GM21360 (cell line): ENCODE measurements around the gene TAP2.

Source experiments
- ATAC-seq: cut with Tn5 transposase; IDR thresholded peaks from one replicate; pipeline ENCODE4 v1.9.1; 2021; ENCODE audit warnings: mild to moderate bottlenecking, moderate library complexity; ENCODE audit not compliant: unreplicated experiment

TAP2 gene

DNA sequence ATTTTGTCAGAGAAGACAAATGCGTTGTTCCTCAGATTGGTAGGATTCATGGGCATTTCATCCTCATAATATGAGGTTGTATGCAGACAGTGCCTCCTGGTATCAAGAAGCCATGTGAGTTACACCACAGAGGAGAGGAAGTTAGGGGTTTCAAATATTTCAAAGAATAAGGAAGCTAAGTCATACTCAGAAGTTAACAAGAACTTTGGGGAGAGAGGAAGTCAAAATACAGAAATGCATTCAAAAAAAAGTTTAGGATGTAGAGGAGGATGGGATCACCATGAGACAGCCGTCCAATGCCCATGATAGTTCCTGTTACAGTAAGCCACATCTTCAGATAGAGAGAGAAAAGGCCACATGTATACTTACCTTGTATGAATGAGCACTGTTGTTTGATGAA, 44.0 kb downstream of the TAP2 start:
- ATAC-seq: no peak

DNA sequence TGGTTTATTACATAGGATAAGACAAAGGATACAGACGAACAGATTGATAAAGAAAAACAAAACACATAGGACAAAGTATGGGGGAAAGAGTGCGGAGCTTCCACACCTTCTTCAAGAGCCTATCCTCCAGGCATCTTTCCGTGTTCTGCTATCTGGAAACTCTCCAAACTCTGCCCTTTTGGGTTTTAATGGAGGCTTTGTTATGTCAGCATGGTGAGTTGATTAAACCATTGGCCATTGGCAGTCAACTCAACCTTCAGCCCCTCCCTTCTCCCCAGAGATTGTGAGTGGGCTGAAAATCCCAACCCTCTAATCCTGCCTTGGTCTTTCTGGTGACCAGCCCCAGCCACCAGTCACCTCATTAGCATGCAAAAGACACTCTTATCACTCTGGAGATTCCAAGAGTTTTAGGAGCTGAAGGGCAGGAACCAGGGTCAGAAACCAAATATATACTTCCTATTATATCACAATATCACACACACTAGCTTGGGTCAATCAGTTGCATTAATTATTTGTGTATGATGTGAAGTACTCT, 45.6 kb downstream of the TAP2 start:
- no peak for ATAC-seq

DNA sequence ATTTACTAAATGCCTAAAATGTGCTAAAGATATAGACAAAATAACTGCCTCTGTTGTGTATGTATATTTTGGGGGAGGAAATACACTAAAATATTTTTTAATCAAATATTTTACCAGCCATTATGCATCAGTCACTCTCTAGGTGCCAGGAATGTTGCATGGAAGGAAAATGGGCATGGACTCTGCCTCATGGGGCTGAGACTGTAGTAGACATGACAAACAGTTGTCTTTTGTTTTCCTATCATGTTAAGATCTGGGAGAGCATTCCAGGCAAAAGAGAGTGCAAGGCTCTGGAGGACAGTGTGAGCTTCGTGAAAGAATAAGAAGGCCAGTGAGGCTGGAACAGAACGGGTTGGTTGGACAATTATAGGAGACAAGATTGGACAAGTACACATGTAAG, 48.2 kb downstream of the TAP2 start:
- no peak for ATAC-seq
